ENCODE measurements around the gene METTL9. TPM values are rescaled to one million over a fixed set of nuclear protein-coding genes. Genes with fewer than 3 reads are reported as not detected.

METTL9 gene
- total and polyA plus RNA-seq, 9 donors: 62.9 to 222 (median 87.0) TPM

GRCh38 chr16:21654881-21655280 is 55.5 kb downstream of the METTL9 start:
- no peak overlapping the region for H3K4me3 ChIP-seq
- H3K27me3 ChIP-seq: no peaks in the 10 kb centered on the region
- WGBS, 3 donors: 60 to 68% (median 62%) methylated on average over 2 of the region's 2 CpGs
- H3K36me3 ChIP-seq: no peaks in the 10 kb centered on the region
- DNase-seq: no peak
- no peaks in the 10 kb centered on the region for H3K4me1 ChIP-seq (ENCODE audit: insufficient read depth)
- intact Hi-C loops (cut with DNase I): loop anchor here in 2 of 4 donors (10.0 kb wide), 2 partner anchors 50 kb away; no protein-coding TSS in a partner anchor
- no peak overlapping the region for H3K27ac ChIP-seq
- no peaks in the 10 kb centered on the region for H3K9me3 ChIP-seq
- TF ChIP-seq CTCF (IDR thresholded peaks at IDR 0.05): no peak
- TF ChIP-seq POLR2A (IDR thresholded peaks at IDR 0.05): no peak
- no peak for TF ChIP-seq EP300 (IDR thresholded peaks at IDR 0.05)

GRCh38 chr16:21656795-21657768 is 57.7 kb downstream of the METTL9 start:
- intact Hi-C loops (cut with DNase I): loop anchor here in 2 of 4 donors (10.0 kb wide), 2 partner anchors 48 to 52 kb away; no protein-coding TSS in a partner anchor
- no peaks in the 10 kb centered on the region for H3K4me1 ChIP-seq (ENCODE audit: insufficient read depth)
- H3K27ac ChIP-seq: no peak overlapping the region
- peak in 1 of 5 donors; percentile 27 for DNase-seq
- no peaks in the 10 kb centered on the region for H3K36me3 ChIP-seq
- TF ChIP-seq EP300 (IDR thresholded peaks at IDR 0.05): no peak
- TF ChIP-seq POLR2A (IDR thresholded peaks at IDR 0.05): no peak
- peak in 1 of 3 donors; percentile 59 for TF ChIP-seq CTCF (IDR thresholded peaks at IDR 0.05)
- WGBS, 3 donors: 12 to 17% (median 13%) methylated on average over 4 of the region's 4 CpGs
- H3K4me3 ChIP-seq: no peak overlapping the region
- no peaks in the 10 kb centered on the region for H3K9me3 ChIP-seq
- H3K27me3 ChIP-seq: no peaks in the 10 kb centered on the region

DNA sequence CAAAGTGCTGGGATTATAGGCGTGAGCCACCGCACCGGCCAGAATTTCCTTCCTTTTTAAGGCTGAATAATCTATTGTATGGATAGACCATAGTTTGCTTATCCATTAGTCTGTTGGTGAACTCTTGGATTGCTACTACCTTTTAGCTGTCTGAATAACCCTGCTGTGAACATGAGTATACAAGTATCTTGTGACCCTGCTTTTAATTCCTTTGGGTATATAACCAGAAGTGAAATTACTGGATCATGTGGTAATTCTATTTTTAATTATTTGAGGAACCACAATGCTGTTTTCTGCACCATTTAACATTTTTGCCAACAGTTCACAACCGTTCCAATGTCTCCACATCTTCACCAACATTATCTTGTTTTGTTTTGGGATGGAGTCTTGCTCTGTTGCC is 59.7 kb downstream of the METTL9 start:
- no peaks in the 10 kb centered on the region for H3K9me3 ChIP-seq
- WGBS, 3 donors: 86 to 88% (median 87%) methylated on average over 4 of the region's 4 CpGs
- intact Hi-C loops (cut with DNase I): loop anchor here in 2 of 4 donors (10.0 kb wide), 2 partner anchors 46 to 54 kb away; no protein-coding TSS in a partner anchor
- TF ChIP-seq CTCF (IDR thresholded peaks at IDR 0.05) (no peak), EP300 (IDR thresholded peaks at IDR 0.05) (no peak), POLR2A (IDR thresholded peaks at IDR 0.05) (no peak)
- no peaks in the 10 kb centered on the region for H3K36me3 ChIP-seq
- no peak overlapping the region for H3K27ac ChIP-seq
- H3K4me3 ChIP-seq: no peak overlapping the region
- no peak for DNase-seq
- peaks cover 3% of the 10 kb centered on the region for H3K4me1 ChIP-seq (ENCODE audit: insufficient read depth)
- no peaks in the 10 kb centered on the region for H3K27me3 ChIP-seq

DNA sequence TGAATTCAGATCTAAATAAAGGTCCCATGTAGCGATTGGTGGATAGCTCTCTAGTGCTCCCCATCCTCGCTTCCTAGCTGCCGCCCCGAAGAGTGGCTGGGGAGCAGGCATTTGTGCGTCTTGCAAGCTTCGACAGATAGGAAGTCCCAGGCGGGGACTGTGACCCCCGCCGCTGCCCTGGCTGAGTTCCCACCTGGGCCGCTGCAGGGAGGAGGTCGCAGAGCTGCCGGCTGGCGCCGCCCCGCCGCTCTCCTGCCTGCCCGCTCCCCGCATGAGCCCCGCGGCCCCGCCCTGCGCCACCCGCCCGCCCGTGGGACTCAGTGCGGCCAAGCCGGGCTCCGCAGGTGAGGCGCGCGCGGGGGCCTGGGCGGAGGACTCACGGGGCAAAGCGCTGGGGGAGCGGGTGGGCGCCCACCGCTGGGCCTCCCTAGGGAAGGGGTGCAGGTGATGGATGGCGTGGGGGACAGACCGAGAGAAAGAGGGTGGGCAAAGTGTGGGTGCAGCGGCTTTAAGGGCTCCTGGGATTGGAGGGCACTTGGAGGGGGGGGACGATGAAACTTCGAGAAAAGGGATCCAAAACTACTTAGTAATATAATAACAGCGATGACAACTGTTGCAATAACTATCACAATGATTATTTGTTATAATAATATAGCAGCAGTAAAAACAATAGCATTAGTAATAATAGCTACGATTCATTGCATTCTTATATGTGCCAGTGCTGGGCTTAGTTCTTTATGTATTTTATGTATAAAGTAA is 64.7 kb downstream of the METTL9 start, which contains the start of gene OTOA:
Gene OTOA, plus strand, starts transcription at position 80 of the 759 bp plus-strand sequence. CDS start 14,547 bp downstream, outside the sequence.
- 7 to 19% (median 10%) methylated on average over 28 to 45 of the region's 45 CpGs for WGBS, 3 donors
- intact Hi-C loops (cut with DNase I): no loop called here
- Histone ChIP-seq H3K9me3 (no peaks in the 10 kb centered on the region), H3K27me3 (no peaks in the 10 kb centered on the region), H3K4me3 (peak within 1 kb of the TSS; percentile 8), H3K27ac (no peak within 1 kb of the TSS), H3K36me3 (no peaks in the 10 kb centered on the region), H3K4me1 (ENCODE audit: insufficient read depth) (peaks cover 3% of the 10 kb centered on the region)
- TF ChIP-seq CTCF (IDR thresholded peaks at IDR 0.05): no peak
- no peak for TF ChIP-seq EP300 (IDR thresholded peaks at IDR 0.05)
- TF ChIP-seq POLR2A (IDR thresholded peaks at IDR 0.05): no peak
- peak in 2 of 5 donors; percentile 25 to 32 for DNase-seq

Measured in ovary (tissue), 9 donors.